ES-I3 (cell line): Measurements from ENCODE around the gene CFAP77.

Source experiments
- H3K36me3 ChIP-seq: 2 replicates; pipeline ENCODE4 v1.6.1; 2013; ENCODE audit warnings: mild to moderate bottlenecking, low read length, control low read depth, moderate library complexity; ENCODE audit not compliant: insufficient read depth
- H3K4me1 ChIP-seq: 2 replicates; pipeline ENCODE4 v1.6.1; 2013; ENCODE audit warnings: mild to moderate bottlenecking, control low read depth, low read length; ENCODE audit not compliant: insufficient read depth
- H3K9ac ChIP-seq: 2 replicates; pipeline ENCODE4 v1.6.1; 2013; ENCODE audit warnings: low read depth, mild to moderate bottlenecking, low read length, moderate library complexity
- H3K9me3 ChIP-seq: 2 replicates; pipeline ENCODE4 v1.6.1; 2013; ENCODE audit warnings: mild to moderate bottlenecking, low read length, moderate library complexity; ENCODE audit not compliant: control insufficient read depth, insufficient read depth

Gene CFAP77

DNA sequence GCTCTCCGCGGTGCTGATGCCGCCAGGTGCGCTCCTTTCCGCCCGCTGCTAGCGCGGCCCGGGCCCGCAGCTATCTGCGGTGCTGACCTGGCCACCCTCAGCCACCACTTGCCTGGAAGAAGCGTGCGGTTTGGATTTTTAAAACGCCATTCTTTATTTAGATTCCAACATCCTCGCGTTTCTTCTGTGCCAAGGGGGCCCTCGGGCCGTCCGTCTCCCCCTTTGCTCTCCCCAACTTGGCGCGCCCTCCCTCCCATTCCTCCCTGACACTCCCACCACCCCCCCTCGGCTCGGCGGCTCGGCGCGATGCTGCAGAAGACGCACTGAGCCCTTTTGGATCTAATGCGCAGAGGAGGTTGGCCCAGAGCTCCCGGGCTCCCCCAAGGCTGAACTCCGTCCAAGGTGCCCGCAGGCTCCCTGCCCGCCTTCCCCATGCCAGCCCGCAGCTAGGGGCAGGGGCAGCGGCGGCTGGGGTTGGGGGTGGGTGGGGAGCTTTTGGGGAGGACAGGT, 172.3 kb downstream of the CFAP77 start, which contains the start of gene BARHL1:
Gene BARHL1, plus strand, starts transcription at position 331 of the 510 bp plus-strand sequence. CDS start 192 bp downstream, outside the sequence.
- Histone ChIP-seq H3K4me1 (peaks cover 13% of the 10 kb centered on the region), H3K9me3 (no peaks in the 10 kb centered on the region), H3K36me3 (no peaks in the 10 kb centered on the region), H3K9ac (no peak within 1 kb of the TSS; the same call in 1 of the 2 replicates)

DNA sequence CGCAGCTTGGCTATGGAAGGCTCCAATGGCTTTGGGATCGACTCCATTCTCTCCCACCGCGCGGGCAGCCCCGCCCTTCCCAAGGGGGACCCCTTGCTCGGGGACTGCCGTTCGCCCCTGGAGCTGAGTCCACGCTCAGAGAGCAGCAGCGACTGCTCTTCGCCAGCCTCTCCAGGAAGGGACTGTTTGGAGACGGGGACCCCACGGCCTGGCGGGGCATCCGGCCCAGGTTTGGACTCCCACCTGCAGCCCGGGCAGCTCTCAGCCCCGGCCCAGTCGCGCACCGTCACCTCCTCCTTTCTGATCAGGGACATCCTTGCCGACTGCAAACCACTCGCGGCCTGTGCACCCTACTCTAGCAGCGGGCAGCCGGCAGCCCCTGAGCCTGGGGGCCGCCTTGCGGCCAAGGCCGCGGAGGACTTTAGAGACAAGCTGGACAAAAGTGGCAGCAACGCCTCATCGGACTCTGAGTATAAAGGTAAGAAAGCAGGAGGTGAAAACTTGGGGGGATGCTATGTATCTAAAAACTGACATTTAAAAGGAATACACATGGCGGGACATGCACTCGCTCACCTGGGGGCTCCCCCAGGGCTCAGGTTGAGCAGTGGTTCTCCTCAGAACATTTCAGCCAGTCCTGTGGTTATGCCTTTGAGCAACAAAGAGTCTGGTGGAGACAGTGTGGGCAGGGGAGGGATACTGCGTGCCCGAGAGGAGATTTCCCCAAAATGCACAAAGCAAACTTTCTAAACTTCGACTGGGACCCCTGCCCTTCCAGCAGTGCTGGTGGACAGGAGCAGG, 173.0 kb downstream of the CFAP77 start:
- Histone ChIP-seq H3K9me3 (no peaks in the 10 kb centered on the region), H3K36me3 (no peaks in the 10 kb centered on the region), H3K4me1 (peaks cover 13% of the 10 kb centered on the region), H3K9ac (no peak overlapping the region)

- Histone ChIP-seq H3K9ac (no peak overlapping the region), H3K36me3 (no peaks in the 10 kb centered on the region), H3K4me1 (peaks cover 16% of the 10 kb centered on the region), H3K9me3 (no peaks in the 10 kb centered on the region)
Observed at GRCh38 chr9:132583584-132584304, 173.7 kb downstream of the CFAP77 start.

- H3K36me3 ChIP-seq, result no peaks in the 10 kb centered on the region
- no peak overlapping the region; the same call in 1 of the 2 replicates for H3K9ac ChIP-seq
- H3K4me1 ChIP-seq, result peaks cover 16% of the 10 kb centered on the region
- H3K9me3 ChIP-seq, result no peaks in the 10 kb centered on the region
Observed at GRCh38 chr9:132584601-132585560, 174.9 kb downstream of the CFAP77 start.

DNA sequence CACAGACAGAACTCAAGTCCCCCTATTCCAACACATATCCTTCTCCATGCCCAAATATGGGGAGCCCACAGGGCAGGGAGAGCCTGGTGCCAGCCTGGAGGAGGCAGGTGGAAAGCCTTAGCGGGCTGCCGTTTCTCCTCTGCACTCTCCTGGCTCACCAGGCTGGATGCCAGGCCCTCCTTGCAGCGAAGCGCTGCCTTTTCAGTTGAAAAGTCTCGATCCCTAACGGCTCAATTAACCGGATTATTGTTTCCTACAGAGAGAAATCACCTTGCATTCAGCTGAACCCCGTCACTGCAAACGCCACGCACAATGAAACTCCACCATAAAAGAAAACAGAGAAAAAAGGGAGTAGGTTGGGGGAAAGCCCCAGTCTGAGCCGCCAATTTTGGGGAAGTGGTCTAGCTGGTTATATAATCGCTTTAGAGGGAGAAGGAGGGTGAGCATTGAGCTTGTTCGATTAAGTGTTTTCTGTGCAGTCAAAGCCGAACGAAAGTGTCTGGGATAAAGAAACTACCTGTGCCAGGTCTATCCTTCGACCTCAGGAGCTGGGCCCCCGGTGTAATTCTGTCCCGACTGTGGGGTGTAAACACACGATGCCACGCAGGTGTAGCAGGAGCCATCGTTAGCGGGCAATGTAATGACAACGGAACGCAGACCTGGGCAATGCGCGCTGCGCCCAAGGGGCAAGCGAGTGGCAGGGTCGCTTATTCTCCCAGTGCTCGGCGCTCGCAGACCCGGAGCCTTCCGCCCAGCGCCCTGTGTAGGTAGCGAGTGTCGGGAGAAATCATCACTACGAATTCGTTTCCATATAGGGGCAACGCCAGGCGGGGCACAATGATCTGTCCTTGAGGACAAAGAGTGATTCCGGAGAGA, 176.2 kb downstream of the CFAP77 start:
- Histone ChIP-seq H3K36me3 (no peaks in the 10 kb centered on the region), H3K4me1 (peaks cover 17% of the 10 kb centered on the region), H3K9ac (no peak overlapping the region; the same call in 1 of the 2 replicates), H3K9me3 (no peaks in the 10 kb centered on the region)

GRCh38 chr9:132586830-132587591, 177.0 kb downstream of the CFAP77 start:
- no peaks in the 10 kb centered on the region for H3K36me3 ChIP-seq
- H3K4me1 ChIP-seq, result peaks cover 24% of the 10 kb centered on the region
- H3K9ac ChIP-seq, result no peak overlapping the region; the same call in 1 of the 2 replicates
- H3K9me3 ChIP-seq, result no peaks in the 10 kb centered on the region

- H3K9me3 ChIP-seq, result no peaks in the 10 kb centered on the region
- H3K9ac ChIP-seq, result no peak overlapping the region
- H3K4me1 ChIP-seq, result peaks cover 28% of the 10 kb centered on the region
- H3K36me3 ChIP-seq, result no peaks in the 10 kb centered on the region
Observed at GRCh38 chr9:132587592-132587955, 177.6 kb downstream of the CFAP77 start.

GRCh38 chr9:132588098-132588497, 178.1 kb downstream of the CFAP77 start:
- Histone ChIP-seq H3K9me3 (no peaks in the 10 kb centered on the region), H3K4me1 (peaks cover 28% of the 10 kb centered on the region), H3K36me3 (no peaks in the 10 kb centered on the region), H3K9ac (no peak overlapping the region)

- no peaks in the 10 kb centered on the region for H3K9me3 ChIP-seq
- peaks cover 28% of the 10 kb centered on the region for H3K4me1 ChIP-seq
- H3K9ac ChIP-seq, result no peak overlapping the region
- H3K36me3 ChIP-seq, result no peaks in the 10 kb centered on the region
Observed at GRCh38 chr9:132588501-132589147, 178.6 kb downstream of the CFAP77 start.

- Histone ChIP-seq H3K4me1 (peaks cover 28% of the 10 kb centered on the region), H3K36me3 (no peaks in the 10 kb centered on the region), H3K9me3 (no peaks in the 10 kb centered on the region), H3K9ac (no peak overlapping the region)
Observed at GRCh38 chr9:132589148-132590036, 179.4 kb downstream of the CFAP77 start.

- Histone ChIP-seq H3K4me1 (peaks cover 24% of the 10 kb centered on the region), H3K9ac (peak overlapping the region; percentile 32; the same call in 1 of the 2 replicates), H3K9me3 (no peaks in the 10 kb centered on the region), H3K36me3 (no peaks in the 10 kb centered on the region)
Observed at GRCh38 chr9:132590037-132590317, 180.0 kb downstream of the CFAP77 start.
